Caco-2 (cell line): Measurements from ENCODE around the gene CPEB1. TPM values are rescaled to one million over a fixed set of nuclear protein-coding genes. Genes with fewer than 3 reads are reported as not detected.
"Not testable (repeated sequence)": the region's sequence is repeated elsewhere in the genome, so short reads cannot be mapped to it uniquely, and the experiment has no call there.

Experiments used
- BruUV-seq: library from RNA; stranded (reverse); fragments of 400-500 nt; replicated peaks from 2 replicates; lab custom pipeline; 2021; lab: Mats Ljungman, UMichigan
- CTCF ChIA-PET: fragments of 300-600 bp; sonication (Branson Sonifier 250); formaldehyde crosslinking; loops from one replicate; lab custom pipeline; 2022; ENCODE audit warnings: antibody characterized with exemption; lab: Charles Lee
- POLR2A ChIA-PET: fragments of 300-600 bp; sonication (Branson Sonifier 250); formaldehyde crosslinking; loops from one replicate; lab custom pipeline; 2022; ENCODE audit warnings: antibody characterized with exemption; lab: Charles Lee
- DNase-seq, 2 experiments: peaks; one replicate each; pipeline versions ENCODE4 v3.0.0 to v3.0.0-alpha.2; 2020 to 2022
- H3K27me3 ChIP-seq: replicated peaks from 2 replicates; pipeline ENCODE4 v1.6.0; 2011; ENCODE audit warnings: low read length; ENCODE audit not compliant: control insufficient read depth, insufficient read depth
- H3K36me3 ChIP-seq: 2 replicates; pipeline ENCODE4 v1.5.1; 2011; ENCODE audit warnings: low read length; ENCODE audit not compliant: control insufficient read depth, insufficient read depth
- H3K4me1 ChIP-seq: fragments of 250-450 bp; sonication (Bioruptor Pico); 2 replicates; pipeline ENCODE4 v1.5.1; 2020; ENCODE audit warnings: mild to moderate bottlenecking
- H3K4me3 ChIP-seq: 2 replicates; pipeline ENCODE4 v1.5.1; 2011; ENCODE audit warnings: low read depth, mild to moderate bottlenecking, control low read depth, low read length
- H3K9me3 ChIP-seq: fragments of 250-450 bp; sonication (Bioruptor Pico); 2 replicates; pipeline ENCODE4 v1.5.1; 2020; ENCODE audit warnings: mild to moderate bottlenecking, moderate library complexity
- H3K27ac Mint-ChIP-seq: one replicate; pipeline ENCODE4 v1.8.0; 2022; ENCODE audit warnings: mixed read lengths; ENCODE audit not compliant: unreplicated experiment
- H3K27me3 Mint-ChIP-seq: one replicate; pipeline ENCODE4 v1.8.0; 2022; ENCODE audit warnings: mixed read lengths; ENCODE audit not compliant: insufficient read depth, unreplicated experiment
- H3K36me3 Mint-ChIP-seq: one replicate; pipeline ENCODE4 v1.8.0; 2022; ENCODE audit warnings: mild to moderate bottlenecking, mixed read lengths; ENCODE audit not compliant: insufficient read depth, unreplicated experiment
- H3K4me1 Mint-ChIP-seq: one replicate; pipeline ENCODE4 v1.8.0; 2022; ENCODE audit warnings: low read depth, mixed read lengths; ENCODE audit not compliant: unreplicated experiment
- H3K4me3 Mint-ChIP-seq: one replicate; pipeline ENCODE4 v1.8.0; 2022; ENCODE audit warnings: mild to moderate bottlenecking, moderate library complexity, mixed read lengths; ENCODE audit not compliant: unreplicated experiment
- H3K9me3 Mint-ChIP-seq: one replicate; pipeline ENCODE4 v1.8.0; 2022; ENCODE audit warnings: mixed read lengths; ENCODE audit not compliant: unreplicated experiment
- intact Hi-C: fragments of 100-400 bp; cut with micrococcal nuclease; formaldehyde crosslinking; loops from one replicate; pipeline ENCODE4 v1.10.0; 2022; ENCODE audit not compliant: unreplicated experiment
- total RNA-seq: library from RNA; stranded (reverse); gene quantifications from 2 replicates; pipeline ENCODE4 v1.2.3, GENCODE V29; 2022
- TF ChIP-seq, protein P1 (sequence below), 2 experiments: fragments of 200-600 bp in 1 of 2; IDR thresholded peaks; 1 replicate in 1 of 2; 2 replicates in 1 of 2; pipeline versions ENCODE4 v1.5.1 to v1.8.0; 2011 to 2022; ENCODE audit warnings: antibody characterized with exemption in 1 of 2, control low read depth in 1 of 2, inconsistent platforms in 1 of 2, low read depth in 1 of 2, low read length in 1 of 2, mild to moderate bottlenecking in 1 of 2, moderate library complexity in 1 of 2; ENCODE audit not compliant: insufficient read depth in 1 of 2, severe bottlenecking in 1 of 2, unreplicated experiment in 1 of 2

CPEB1 gene
- total RNA-seq, 1 experiment from 2014 or later: 0.82 TPM

DNA sequence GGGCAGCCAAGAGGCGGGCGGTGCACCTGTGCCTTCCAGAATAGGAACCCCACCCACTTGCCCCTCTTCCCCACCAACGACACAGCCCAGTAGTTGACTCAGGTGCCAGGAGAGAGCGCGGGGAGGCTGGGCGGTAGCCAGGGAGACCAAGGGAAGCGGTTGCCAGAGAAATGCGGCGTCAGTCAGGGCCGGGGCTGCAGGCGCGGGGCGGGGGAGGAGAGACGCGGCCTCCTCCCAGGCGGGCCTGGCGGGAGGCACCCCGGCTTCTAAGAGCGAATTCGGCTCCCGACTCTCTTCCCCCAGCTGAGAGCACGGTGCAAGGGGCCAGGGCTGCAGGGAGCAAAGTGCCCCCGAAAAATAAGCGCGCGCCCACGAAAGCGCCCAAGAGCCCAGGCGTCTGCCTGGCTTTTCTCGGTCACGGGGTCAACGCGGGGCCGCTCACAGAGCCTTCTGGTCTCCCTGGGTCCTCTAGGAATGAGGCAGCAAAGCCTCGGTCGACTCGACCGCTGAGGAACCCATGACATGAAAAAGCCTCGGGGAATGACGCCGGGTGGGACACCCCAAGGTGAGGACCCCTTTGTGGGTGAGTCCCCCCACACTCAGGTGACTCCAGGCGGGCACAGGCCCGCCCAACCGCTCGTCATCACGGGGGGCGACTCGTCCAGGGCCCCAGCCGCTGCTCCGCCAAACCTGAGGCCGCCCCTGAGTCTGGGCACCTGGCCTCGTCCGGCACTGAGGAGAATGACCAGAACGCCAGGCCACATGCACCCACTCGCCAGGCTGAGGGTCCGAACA, 716 bp downstream of the CPEB1 start:
- POLR2A ChIA-PET: no interaction called here

DNA sequence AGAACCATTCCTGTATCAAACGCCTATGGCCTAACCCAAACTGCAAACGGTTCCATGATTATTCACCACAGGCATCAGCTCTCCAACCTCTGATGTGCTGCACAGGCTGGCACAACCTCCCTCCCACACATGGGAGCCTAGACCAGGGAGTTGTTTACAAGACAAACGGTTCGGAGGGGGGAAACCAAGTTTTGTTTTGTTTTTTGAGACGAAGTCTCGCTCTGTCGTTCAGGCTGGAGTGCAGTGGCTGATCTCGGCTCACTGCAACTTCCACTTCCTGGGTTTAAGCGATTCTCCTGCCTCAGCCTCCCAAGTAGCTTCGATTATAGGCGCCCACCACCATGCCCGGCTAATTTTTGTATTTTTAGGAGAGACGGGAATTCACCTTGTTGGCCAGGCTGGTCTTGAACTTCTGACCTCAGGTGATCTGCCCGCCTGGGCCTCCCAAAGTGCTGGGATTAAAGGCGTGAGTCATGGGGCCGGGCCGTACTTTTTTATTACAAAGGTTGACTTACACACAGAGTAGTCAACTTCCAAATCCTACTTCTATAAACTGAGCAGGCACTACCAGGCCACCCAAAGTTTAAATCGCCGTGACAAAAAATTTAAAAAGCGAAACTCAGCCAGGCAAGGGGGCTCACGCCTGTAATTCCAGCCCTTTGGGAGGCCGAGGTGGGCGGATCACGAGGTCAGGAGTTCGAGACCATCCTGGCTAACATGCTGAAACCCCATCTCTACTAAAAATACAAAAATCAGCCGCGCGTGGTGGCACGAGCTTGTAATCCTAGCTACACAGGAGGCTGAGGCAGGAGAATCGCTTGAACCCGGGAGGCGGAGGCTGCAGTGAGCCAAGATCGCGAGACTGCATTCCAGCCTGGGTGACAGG, 2.0 kb downstream of the CPEB1 start:
- CTCF ChIA-PET, H3K4me3 ChIP-seq, H3K4me3 Mint-ChIP-seq, H3K4me1 Mint-ChIP-seq, H3K36me3 Mint-ChIP-seq, H3K27me3 ChIP-seq, H3K9me3 ChIP-seq, BruUV-seq, H3K4me1 ChIP-seq, H3K9me3 Mint-ChIP-seq, H3K36me3 ChIP-seq, POLR2A ChIA-PET, DNase-seq, intact Hi-C loops, H3K27ac Mint-ChIP-seq: not testable (repeated sequence)
- peaks cover 15% of the 10 kb centered on the region for H3K27me3 Mint-ChIP-seq

More for the DNA sequence above, 716 bp downstream of the CPEB1 start:
- no peaks in the 10 kb centered on the region for H3K9me3 Mint-ChIP-seq
- H3K4me1 ChIP-seq: no peaks in the 10 kb centered on the region
- no peaks in the 10 kb centered on the region for H3K9me3 ChIP-seq
- no peak overlapping the region for H3K27ac Mint-ChIP-seq
- H3K4me3 Mint-ChIP-seq: no peak overlapping the region
- H3K4me1 Mint-ChIP-seq: no peaks in the 10 kb centered on the region
- TF ChIP-seq, protein P1, sequence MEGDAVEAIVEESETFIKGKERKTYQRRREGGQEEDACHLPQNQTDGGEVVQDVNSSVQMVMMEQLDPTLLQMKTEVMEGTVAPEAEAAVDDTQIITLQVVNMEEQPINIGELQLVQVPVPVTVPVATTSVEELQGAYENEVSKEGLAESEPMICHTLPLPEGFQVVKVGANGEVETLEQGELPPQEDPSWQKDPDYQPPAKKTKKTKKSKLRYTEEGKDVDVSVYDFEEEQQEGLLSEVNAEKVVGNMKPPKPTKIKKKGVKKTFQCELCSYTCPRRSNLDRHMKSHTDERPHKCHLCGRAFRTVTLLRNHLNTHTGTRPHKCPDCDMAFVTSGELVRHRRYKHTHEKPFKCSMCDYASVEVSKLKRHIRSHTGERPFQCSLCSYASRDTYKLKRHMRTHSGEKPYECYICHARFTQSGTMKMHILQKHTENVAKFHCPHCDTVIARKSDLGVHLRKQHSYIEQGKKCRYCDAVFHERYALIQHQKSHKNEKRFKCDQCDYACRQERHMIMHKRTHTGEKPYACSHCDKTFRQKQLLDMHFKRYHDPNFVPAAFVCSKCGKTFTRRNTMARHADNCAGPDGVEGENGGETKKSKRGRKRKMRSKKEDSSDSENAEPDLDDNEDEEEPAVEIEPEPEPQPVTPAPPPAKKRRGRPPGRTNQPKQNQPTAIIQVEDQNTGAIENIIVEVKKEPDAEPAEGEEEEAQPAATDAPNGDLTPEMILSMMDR (IDR thresholded peaks at IDR 0.05; ENCODE audit: insufficient read depth in 1 of 2, low read depth in 1 of 2, low read length in 1 of 2, severe bottlenecking in 1 of 2, unreplicated experiment in 1 of 2): no peak
- H3K36me3 Mint-ChIP-seq: no peaks in the 10 kb centered on the region
- H3K4me3 ChIP-seq: no peak overlapping the region
- H3K27me3 Mint-ChIP-seq: peaks cover 7% of the 10 kb centered on the region
- no peak for DNase-seq
- no TSS peak for BruUV-seq
- intact Hi-C loops: no loop called here
- no peaks in the 10 kb centered on the region for H3K36me3 ChIP-seq
- CTCF ChIA-PET: no interaction called here
- H3K27me3 ChIP-seq: no peaks in the 10 kb centered on the region

- Mint-ChIP-seq H3K4me3 (no peak overlapping the region), H3K4me1 (no peaks in the 10 kb centered on the region), H3K36me3 (no peaks in the 10 kb centered on the region), H3K27me3 (peaks cover 13% of the 10 kb centered on the region), H3K27ac (no peak overlapping the region), H3K9me3 (no peaks in the 10 kb centered on the region)
- Histone ChIP-seq H3K36me3 (no peaks in the 10 kb centered on the region), H3K27me3 (no peaks in the 10 kb centered on the region), H3K4me1 (no peaks in the 10 kb centered on the region), H3K9me3 (no peaks in the 10 kb centered on the region), H3K4me3 (no peak overlapping the region)
- DNase-seq: no peak
- POLR2A ChIA-PET: no interaction called here
- CTCF ChIA-PET: no interaction called here
- TF ChIP-seq, protein P1 (IDR thresholded peaks at IDR 0.05; ENCODE audit: insufficient read depth in 1 of 2, low read depth in 1 of 2, low read length in 1 of 2, severe bottlenecking in 1 of 2, unreplicated experiment in 1 of 2): no peak
- BruUV-seq: no TSS peak
- intact Hi-C loops: no loop called here
Observed at GRCh38 chr15:82643992-82644391, 3.2 kb downstream of the CPEB1 start.
